ENCODE measurements around the gene CAPN10.
"Not testable (repeated sequence)": the region's sequence is repeated elsewhere in the genome, so short reads cannot be mapped to it uniquely, and the experiment has no call there.

Gene CAPN10

GRCh38 chr2:240586198-240586918, at the start of gene CAPN10:
CAPN10 (plus strand) TSS chr2:240586734; CDS start chr2:240586912, 178 bp downstream.
- DNase-seq = peak; percentile 94

GRCh38 chr2:240538031-240538780, 48.3 kb upstream of the CAPN10 start:
- DNase-seq = no peak

- DNase-seq = not testable (repeated sequence)
Measured at GRCh38 chr2:240539101-240539500, 47.4 kb upstream of the CAPN10 start.

GRCh38 chr2:240539906-240540305, 46.6 kb upstream of the CAPN10 start:
- DNase-seq = no peak

- DNase-seq = no peak
Measured at GRCh38 chr2:240551288-240551687, 35.2 kb upstream of the CAPN10 start.

GRCh38 chr2:240551811-240552210, 34.7 kb upstream of the CAPN10 start:
- no peak for DNase-seq

GRCh38 chr2:240553956-240554480, 32.5 kb upstream of the CAPN10 start:
- no peak for DNase-seq

GRCh38 chr2:240554767-240555493, 31.6 kb upstream of the CAPN10 start:
- DNase-seq = no peak

GRCh38 chr2:240555541-240556250, 30.8 kb upstream of the CAPN10 start:
- DNase-seq = no peak

- DNase-seq = no peak
Measured at GRCh38 chr2:240556553-240557100, 29.9 kb upstream of the CAPN10 start.

- DNase-seq = no peak
Measured at GRCh38 chr2:240557101-240557751, 29.3 kb upstream of the CAPN10 start.

- DNase-seq = peak; percentile 33
Measured at GRCh38 chr2:240557808-240558207, 28.7 kb upstream of the CAPN10 start, which contains the start of gene ANKMY1. ANKMY1 (minus strand) TSS chr2:240557988; CDS start chr2:240557335, 653 bp downstream.

GRCh38 chr2:240558236-240558761, 28.2 kb upstream of the CAPN10 start:
- DNase-seq = no peak

- no peak for DNase-seq
Measured at GRCh38 chr2:240559286-240559685, 27.2 kb upstream of the CAPN10 start.

GRCh38 chr2:240560084-240560479, 26.5 kb upstream of the CAPN10 start, which contains the start of gene DUSP28:
DUSP28 (plus strand) TSS chr2:240560357; CDS start chr2:240560685, 328 bp downstream.
- peak; percentile 74 for DNase-seq

- DNase-seq = peak; percentile 97
Measured at GRCh38 chr2:240560480-240561324, 25.8 kb upstream of the CAPN10 start.

GRCh38 chr2:240561325-240561971, 25.1 kb upstream of the CAPN10 start:
- DNase-seq = no peak

GRCh38 chr2:240563231-240563630, 23.3 kb upstream of the CAPN10 start:
- not testable (repeated sequence) for DNase-seq

- DNase-seq = no peak
Measured at GRCh38 chr2:240563951-240564560, 22.5 kb upstream of the CAPN10 start.
